Measurements from ENCODE around the gene VASN.

Gene VASN

DNA sequence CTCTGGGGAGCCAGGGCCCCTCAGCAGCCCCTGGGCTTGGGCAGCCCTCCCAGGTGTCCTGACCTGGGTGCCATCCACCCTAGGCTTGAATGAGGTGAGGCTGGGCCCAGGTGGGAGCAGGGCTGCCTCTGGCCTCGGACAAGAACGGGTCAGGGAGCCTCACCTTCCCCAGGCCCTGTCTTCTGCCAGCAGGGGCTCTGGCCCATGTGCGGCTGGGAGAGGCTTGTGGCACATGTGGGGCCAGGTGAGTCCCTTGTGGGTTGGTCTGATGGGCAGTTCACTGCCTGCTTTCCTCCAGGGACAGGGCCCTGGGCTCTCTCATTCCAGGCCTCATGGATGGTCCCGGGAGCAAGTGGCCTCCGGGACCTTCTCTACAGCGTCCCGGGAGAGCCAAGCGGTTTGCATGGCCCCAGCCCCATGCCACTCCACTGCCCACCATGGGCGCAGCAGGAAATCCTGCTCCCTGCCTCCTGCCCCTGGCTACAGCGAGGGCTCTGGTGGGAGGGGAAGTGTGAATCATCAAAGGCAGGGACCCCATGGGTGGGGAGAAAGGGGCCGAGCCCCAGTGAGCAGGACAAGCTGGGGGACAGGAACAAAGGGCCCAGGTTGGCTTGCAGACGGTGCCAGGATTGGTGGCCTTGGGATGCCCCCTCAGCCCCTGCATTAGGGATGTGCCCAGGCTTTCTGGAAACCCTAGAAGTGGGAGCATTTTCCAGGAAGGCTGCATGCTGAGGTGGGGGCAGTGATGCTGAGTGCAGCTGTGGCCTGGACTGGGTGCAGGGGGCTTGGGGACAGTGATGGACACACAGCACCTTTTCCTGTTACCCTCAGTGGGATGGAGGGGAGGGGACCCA, 12.2 kb downstream of the VASN start:
- H3K27ac ChIP-seq: peak overlapping the region; percentile 95
- CTCF ChIA-PET: no interaction called here
- POLR2A ChIA-PET (ENCODE audit: low non-redundant PET): no interaction called here
- no peak for TF ChIP-seq CTCF (conservative IDR thresholded peaks at IDR 0.05; ENCODE audit: low read depth)
- no peak for DNase-seq (ENCODE audit: low spot score)

DNA sequence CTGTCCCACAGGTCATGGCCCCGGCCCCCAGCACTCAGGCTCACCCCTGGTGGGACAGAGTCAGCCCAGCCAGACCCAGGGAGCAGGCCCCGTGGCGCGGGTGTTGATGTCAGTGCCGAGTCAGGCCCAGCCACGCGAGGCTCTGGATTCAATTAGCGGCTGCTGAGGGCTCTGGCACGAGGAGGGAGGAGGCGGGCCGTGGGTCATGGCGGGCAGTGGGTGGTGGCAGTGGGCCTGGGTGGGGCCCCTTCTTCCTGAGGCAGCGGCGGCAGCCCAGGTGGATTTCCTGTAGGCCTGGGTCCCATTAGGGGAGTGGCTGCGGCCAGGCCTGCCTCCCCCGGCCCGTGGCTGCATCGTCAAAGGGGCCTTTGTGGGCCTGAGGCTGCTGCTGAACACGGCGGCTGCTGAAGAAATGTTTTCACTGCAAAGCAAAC, 12.9 kb downstream of the VASN start:
- POLR2A ChIA-PET (ENCODE audit: low non-redundant PET): no interaction called here

DNA sequence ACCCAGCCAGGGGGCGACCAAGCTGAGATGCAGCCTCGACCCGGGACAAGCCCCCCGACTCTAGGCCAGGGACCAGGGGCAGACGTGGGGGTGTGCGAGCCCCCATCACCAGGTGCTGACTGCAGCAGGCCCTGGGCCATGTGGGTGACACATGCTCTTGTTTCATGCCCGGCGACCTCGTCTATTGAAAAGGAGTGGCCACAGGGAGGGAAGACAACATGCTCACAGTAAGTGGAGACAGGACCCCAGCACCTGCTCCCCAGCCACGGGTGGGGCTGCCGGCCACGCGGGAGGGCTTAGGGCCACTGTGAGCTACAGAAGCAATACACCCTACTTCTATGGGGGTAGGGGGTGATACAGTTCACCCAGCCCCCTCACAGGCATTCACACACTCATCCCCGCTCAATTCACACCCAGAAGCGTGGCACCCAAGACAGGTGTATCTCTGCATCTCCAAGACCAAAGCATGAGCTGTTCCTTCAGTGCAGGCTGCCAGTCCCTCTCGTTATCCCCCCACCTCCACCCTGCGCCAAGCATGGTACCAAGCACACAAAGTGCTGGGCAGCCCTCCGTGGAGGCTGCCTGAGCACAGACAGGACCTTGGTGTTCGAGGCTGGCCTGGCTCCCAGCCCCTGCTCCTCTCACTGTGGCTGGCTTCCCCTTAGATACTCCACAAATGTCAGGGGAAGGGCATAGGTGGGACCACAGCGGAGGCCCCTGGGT, 13.6 kb downstream of the VASN start:
- ChIA-PET CTCF (interaction anchor here (0.7 to 1.5 kb wide), 2 partner anchors 9 to 18 kb away, joined by 3 read pairs; no protein-coding TSS in a partner anchor), POLR2A (ENCODE audit: low non-redundant PET) (no interaction called here)
- peak overlapping the region; percentile 95 for H3K27ac ChIP-seq
- TF ChIP-seq CTCF (conservative IDR thresholded peaks at IDR 0.05; ENCODE audit: low read depth): no peak
- DNase-seq (ENCODE audit: low spot score): no peak

More for the DNA sequence above, 12.9 kb downstream of the VASN start:
- TF ChIP-seq CTCF (conservative IDR thresholded peaks at IDR 0.05; ENCODE audit: low read depth): no peak
- no peak for DNase-seq (ENCODE audit: low spot score)
- CTCF ChIA-PET: interaction anchor here (1.5 kb wide), 1 partner anchor 18 kb away, joined by 3 read pairs; no protein-coding TSS in a partner anchor
- peak overlapping the region; percentile 95 for H3K27ac ChIP-seq

GRCh38 chr16:4385789-4386450, 14.3 kb downstream of the VASN start:
- ChIA-PET POLR2A (ENCODE audit: low non-redundant PET) (no interaction called here), CTCF (interaction anchor here (0.7 to 1.5 kb wide), 4 partner anchors 9 to 17 kb away, joined by 3 to 4 read pairs (median 3); no protein-coding TSS in a partner anchor)
- DNase-seq (ENCODE audit: low spot score): no peak
- H3K27ac ChIP-seq: peak overlapping the region; percentile 95
- no peak for TF ChIP-seq CTCF (conservative IDR thresholded peaks at IDR 0.05; ENCODE audit: low read depth)

DNA sequence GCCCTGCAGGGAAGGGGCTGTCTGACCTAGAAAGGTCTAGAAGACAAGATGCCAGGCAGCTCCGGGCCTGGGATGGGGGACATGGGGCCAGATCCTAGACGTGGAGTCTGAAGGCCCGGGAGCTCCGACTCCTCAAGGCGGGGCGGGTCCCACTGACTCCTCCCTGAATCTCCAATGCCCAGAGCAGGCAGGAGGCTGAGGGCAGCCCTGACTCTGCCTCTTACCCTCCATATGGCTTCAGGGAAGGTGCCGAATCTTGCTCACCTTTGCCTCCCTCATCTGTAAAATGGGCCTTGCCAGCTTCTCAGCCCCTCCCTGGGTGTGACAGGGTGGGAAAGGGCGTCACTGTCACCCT, 14.8 kb downstream of the VASN start:
- POLR2A ChIA-PET (ENCODE audit: low non-redundant PET): no interaction called here
- peak overlapping the region; percentile 95 for H3K27ac ChIP-seq
- no peak for TF ChIP-seq CTCF (conservative IDR thresholded peaks at IDR 0.05; ENCODE audit: low read depth)
- DNase-seq (ENCODE audit: low spot score): no peak
- CTCF ChIA-PET: interaction anchor here (1.1 to 1.3 kb wide), 2 partner anchors 9 to 16 kb away, joined by 3 to 4 read pairs; no protein-coding TSS in a partner anchor

GRCh38 chr16:4386951-4387565, 15.4 kb downstream of the VASN start:
- POLR2A ChIA-PET (ENCODE audit: low non-redundant PET): no interaction called here
- H3K27ac ChIP-seq: peak overlapping the region; percentile 95
- CTCF ChIA-PET: interaction anchor here (1.1 to 1.3 kb wide), 2 partner anchors 10 to 15 kb away, joined by 3 to 4 read pairs; no protein-coding TSS in a partner anchor
- no peak for DNase-seq (ENCODE audit: low spot score)
- no peak for TF ChIP-seq CTCF (conservative IDR thresholded peaks at IDR 0.05; ENCODE audit: low read depth)

Data from RWPE1 (cell line).